K562 (cell line): Measurements from ENCODE around the gene DHX58. TPM values are rescaled to one million over a fixed set of nuclear protein-coding genes. Genes with fewer than 3 reads are reported as not detected.
A peak's percentile ranks its signal among the peaks of the same experiment; 100 is the strongest.

Experiments used
- ARID3A ChIP-seq: IDR thresholded peaks from 2 replicates; pipeline ENCODE4 v1.6.1; 2012; ENCODE audit warnings: low read depth, low read length, improper control_type of control experiment, borderline replicate concordance
- ATF4 ChIP-seq: fragments of 450-650 bp; formaldehyde crosslinking; IDR thresholded peaks from 2 replicates; pipeline ENCODE4 v1.4.0; 2022; ENCODE audit warnings: mild to moderate bottlenecking, moderate library complexity
- BCOR ChIP-seq: fragments of 450-650 bp; IDR thresholded peaks from 2 replicates; pipeline ENCODE4 v1.6.1; 2016
- CREB5 ChIP-seq: fragments of 250-450 bp; sonication (Bioruptor Pico); IDR thresholded peaks from 2 replicates; pipeline ENCODE4 v1.5.0; 2020; ENCODE audit warnings: mild to moderate bottlenecking
- ELF4 ChIP-seq: fragments of 450-650 bp; formaldehyde crosslinking; IDR thresholded peaks from 2 replicates; pipeline ENCODE4 v1.4.0; 2022; ENCODE audit warnings: missing genetic modification characterization
- FOXM1 ChIP-seq, 2 experiments: fragments of 450-650 bp in 1 of 2; sonication (generic) in 1 of 2; formaldehyde crosslinking in 1 of 2; IDR thresholded peaks; 2 replicates each; pipeline versions ENCODE4 v1.6.1 to v1.9.0; 2017 to 2022; ENCODE audit warnings: low read depth in 2 of 2, mild to moderate bottlenecking in 2 of 2, missing genetic modification reagents in 1 of 2, moderate library complexity in 1 of 2
- HMG20B ChIP-seq: fragments of 250-450 bp; sonication (Bioruptor Pico); IDR thresholded peaks from 2 replicates; pipeline ENCODE4 v1.5.0; 2021; ENCODE audit warnings: mild to moderate bottlenecking
- JUNB ChIP-seq: fragments of 450-650 bp; formaldehyde crosslinking; conservative IDR thresholded peaks from 2 replicates; pipeline ENCODE4 v1.4.0; 2020; ENCODE audit warnings: mild to moderate bottlenecking
- MAFF ChIP-seq: IDR thresholded peaks from 2 replicates; pipeline ENCODE4 v1.6.1; 2012; ENCODE audit warnings: low read length, improper control_type of control experiment
- NCOA6 ChIP-seq: fragments of 450-650 bp; IDR thresholded peaks from 2 replicates; pipeline ENCODE4 v1.6.1; 2017; ENCODE audit warnings: mild to moderate bottlenecking
- SMAD3 ChIP-seq: fragments of 450-650 bp; formaldehyde crosslinking; conservative IDR thresholded peaks from 2 replicates; pipeline ENCODE4 v1.4.0; 2020; ENCODE audit warnings: mild to moderate bottlenecking
- SP2 ChIP-seq: IDR thresholded peaks from 2 replicates; pipeline ENCODE4 v1.6.1; 2011; ENCODE audit warnings: mild to moderate bottlenecking, low read depth, low read length, moderate library complexity; ENCODE audit not compliant: poor library complexity, severe bottlenecking; ENCODE audit errors: extremely low read depth
- STAT5A ChIP-seq: IDR thresholded peaks from 2 replicates; pipeline ENCODE4 v1.6.1; 2012; ENCODE audit warnings: low read length, inconsistent platforms, borderline replicate concordance
- ZBTB1 ChIP-seq: sonication (generic); formaldehyde crosslinking; IDR thresholded peaks from 2 replicates; pipeline ENCODE4 v1.8.1; 2023; ENCODE audit warnings: missing genetic modification reagents, low read depth, mild to moderate bottlenecking, borderline replicate concordance
- ZNF408 ChIP-seq: fragments of 250-450 bp; sonication (Bioruptor Pico); IDR thresholded peaks from 2 replicates; pipeline ENCODE4 v1.4.0; 2020; ENCODE audit warnings: low read depth, mild to moderate bottlenecking, moderate library complexity
- ZNF507 ChIP-seq: conservative IDR thresholded peaks from 2 replicates; pipeline ENCODE4 v1.6.1; 2017; ENCODE audit warnings: missing genetic modification characterization, missing compliant biosample characterization
- ZNF699 ChIP-seq: fragments of 250-450 bp; sonication (Bioruptor Pico); IDR thresholded peaks from 2 replicates; pipeline ENCODE4 v1.8.0; 2021; ENCODE audit warnings: mild to moderate bottlenecking, moderate library complexity; ENCODE audit not compliant: insufficient replicate concordance
- polyA plus RNA-seq, 8 experiments: library from polyadenylated mRNA; depleted of rRNA in 4 of 8; stranded (reverse) in 5 of 8; unstranded in 3 of 8; fragments of >200 nt; fragmentation: Nextera tagmentation in 2 of 8; fragmentation: Illumina TruSeq in 1 of 8; extraction: Ambion mirVana in 2 of 8; extraction: Trizol in 1 of 8; gene quantifications; 2 replicates each; pipeline versions ENCODE4 v1.2.1 to v1.2.3, GENCODE V29; 2011 to 2014; ENCODE audit warnings: inconsistent platforms in 1 of 8, missing spikeins in 1 of 8
- total RNA-seq, 7 experiments: library from RNA; depleted of rRNA in 6 of 7; stranded (reverse); fragments of >200 nt in 6 of 7; fragmentation: Illumina TruSeq in 2 of 7; extraction: Trizol in 2 of 7; gene quantifications; 2 replicates each; pipeline versions ENCODE4 v1.2.1 to v1.2.3, GENCODE V29; 2011 to 2021; ENCODE audit warnings: low replicate concordance in 1 of 7
- TF ChIP-seq, protein P1 (sequence below): fragments of 450-650 bp; formaldehyde crosslinking; IDR thresholded peaks from 2 replicates; pipeline ENCODE4 v1.4.0; 2022; ENCODE audit warnings: missing genetic modification characterization
- TF ChIP-seq, protein P2 (sequence below): fragments of 450-650 bp; IDR thresholded peaks from 2 replicates; pipeline ENCODE4 v1.6.1; 2017; ENCODE audit warnings: mild to moderate bottlenecking, moderate library complexity
- TF ChIP-seq, protein P3 (sequence below): IDR thresholded peaks from 2 replicates; pipeline ENCODE4 v1.6.1; 2014; ENCODE audit warnings: antibody characterized with exemption

Gene DHX58
- total and polyA plus RNA-seq, 9 of the 15 experiments (the other 6 are each of a cell fraction or from before 2014, with no cell fraction given): 0.15 to 3.0 (median 1.4) TPM

- TF ChIP-seq ATF4 (CRISPR knock-in tag) (no peak), JUNB (CRISPR knock-in tag) (no peak), HMG20B (no peak), CREB5 (no peak), ARID3A (no peak), NCOA6 (no peak), STAT5A (no peak), ZNF408 (no peak), FOXM1 (IDR thresholded peaks at IDR 0.05; ENCODE audit: low read depth) (0 out of 2 replicates have a peak, but pooled peaks have one; percentile 10), FOXM1 (CRISPR knock-in tag; IDR thresholded peaks at IDR 0.05; ENCODE audit: low read depth) (no peak), ZNF507 (no peak), BCOR (no peak), SP2 (no peak), MAFF (peak; percentile 53; the same call in 1 of the 2 replicates), ZBTB1 (CRISPR knock-in tag) (no peak), SMAD3 (CRISPR knock-in tag) (no peak), ZNF699 (no peak), ELF4 (CRISPR knock-in tag) (no peak)
- TF ChIP-seq, protein P1, sequence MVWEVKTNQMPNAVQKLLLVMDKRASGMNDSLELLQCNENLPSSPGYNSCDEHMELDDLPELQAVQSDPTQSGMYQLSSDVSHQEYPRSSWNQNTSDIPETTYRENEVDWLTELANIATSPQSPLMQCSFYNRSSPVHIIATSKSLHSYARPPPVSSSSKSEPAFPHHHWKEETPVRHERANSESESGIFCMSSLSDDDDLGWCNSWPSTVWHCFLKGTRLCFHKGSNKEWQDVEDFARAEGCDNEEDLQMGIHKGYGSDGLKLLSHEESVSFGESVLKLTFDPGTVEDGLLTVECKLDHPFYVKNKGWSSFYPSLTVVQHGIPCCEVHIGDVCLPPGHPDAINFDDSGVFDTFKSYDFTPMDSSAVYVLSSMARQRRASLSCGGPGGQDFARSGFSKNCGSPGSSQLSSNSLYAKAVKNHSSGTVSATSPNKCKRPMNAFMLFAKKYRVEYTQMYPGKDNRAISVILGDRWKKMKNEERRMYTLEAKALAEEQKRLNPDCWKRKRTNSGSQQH (CRISPR knock-in tag): no peak
- TF ChIP-seq, protein P2, sequence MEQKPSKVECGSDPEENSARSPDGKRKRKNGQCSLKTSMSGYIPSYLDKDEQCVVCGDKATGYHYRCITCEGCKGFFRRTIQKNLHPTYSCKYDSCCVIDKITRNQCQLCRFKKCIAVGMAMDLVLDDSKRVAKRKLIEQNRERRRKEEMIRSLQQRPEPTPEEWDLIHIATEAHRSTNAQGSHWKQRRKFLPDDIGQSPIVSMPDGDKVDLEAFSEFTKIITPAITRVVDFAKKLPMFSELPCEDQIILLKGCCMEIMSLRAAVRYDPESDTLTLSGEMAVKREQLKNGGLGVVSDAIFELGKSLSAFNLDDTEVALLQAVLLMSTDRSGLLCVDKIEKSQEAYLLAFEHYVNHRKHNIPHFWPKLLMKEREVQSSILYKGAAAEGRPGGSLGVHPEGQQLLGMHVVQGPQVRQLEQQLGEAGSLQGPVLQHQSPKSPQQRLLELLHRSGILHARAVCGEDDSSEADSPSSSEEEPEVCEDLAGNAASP: no peak
- TF ChIP-seq, protein P3, sequence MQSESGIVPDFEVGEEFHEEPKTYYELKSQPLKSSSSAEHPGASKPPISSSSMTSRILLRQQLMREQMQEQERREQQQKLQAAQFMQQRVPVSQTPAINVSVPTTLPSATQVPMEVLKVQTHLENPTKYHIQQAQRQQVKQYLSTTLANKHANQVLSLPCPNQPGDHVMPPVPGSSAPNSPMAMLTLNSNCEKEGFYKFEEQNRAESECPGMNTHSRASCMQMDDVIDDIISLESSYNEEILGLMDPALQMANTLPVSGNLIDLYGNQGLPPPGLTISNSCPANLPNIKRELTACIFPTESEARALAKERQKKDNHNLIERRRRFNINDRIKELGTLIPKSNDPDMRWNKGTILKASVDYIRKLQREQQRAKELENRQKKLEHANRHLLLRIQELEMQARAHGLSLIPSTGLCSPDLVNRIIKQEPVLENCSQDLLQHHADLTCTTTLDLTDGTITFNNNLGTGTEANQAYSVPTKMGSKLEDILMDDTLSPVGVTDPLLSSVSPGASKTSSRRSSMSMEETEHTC: no peak
These were observed 25.3 kb downstream of the DHX58 start (continued) for GRCh38 chr17:42087042-42087701.
